GM12878 (cell line): Measurements from ENCODE around the gene PCLO. TPM values are rescaled to one million over a fixed set of nuclear protein-coding genes. Genes with fewer than 3 reads are reported as not detected.

Experiments
- ATAC-seq: fragments of 200-7000 bp; cut with Tn5 transposase; 3 replicates; pipeline ENCODE4 v1.9.1; 2020; ENCODE audit warnings: mild to moderate bottlenecking, moderate library complexity
- BruUV-seq: library from RNA; stranded (reverse); fragments of 400-500 nt; replicated peaks from 2 replicates; lab custom pipeline; 2021; lab: Mats Ljungman, UMichigan
- CTCF ChIA-PET: fragments of 300-600 bp; sonication (Branson Sonifier 250); formaldehyde crosslinking; extraction: SDS; loops from one replicate; lab custom pipeline; 2021; ENCODE audit warnings: inconsistent platforms; lab: Yijun Ruan, JAX
- POLR2A ChIA-PET: fragments of 350-600 bp; formaldehyde crosslinking; extraction: SDS; loops from one replicate; lab custom pipeline; 2021; ENCODE audit warnings: inconsistent platforms; lab: Charles Lee
- RAD21 ChIA-PET: fragments of 300-600 bp; sonication (Branson Sonifier 250); formaldehyde crosslinking; loops from one replicate; lab custom pipeline; 2023; ENCODE audit warnings: antibody characterized with exemption; ENCODE audit not compliant: unreplicated experiment; lab: Charles Lee
- SMC1A ChIA-PET: fragments of 300-600 bp; sonication (Branson Sonifier 250); formaldehyde crosslinking; loops from one replicate; lab custom pipeline; 2023; ENCODE audit not compliant: unreplicated experiment, uncharacterized antibody; lab: Charles Lee
- DNase-seq: peaks from one replicate; pipeline ENCODE4 v3.0.0-alpha.2; 2011; ENCODE audit warnings: low read depth, low spot score
- FAIRE-seq: peaks from 3 replicates; lab custom pipeline; 2011; peaks lifted over from hg19 to GRCh38; lab: Jason Lieb, UNC
- H2AFZ ChIP-seq: 2 replicates; pipeline ENCODE4 v1.6.0; 2011; ENCODE audit warnings: low read depth, low read length, control low read depth; ENCODE audit not compliant: control insufficient read depth
- H3K27ac ChIP-seq: 2 replicates; pipeline ENCODE4 v1.5.1; 2011; ENCODE audit warnings: control low read depth; ENCODE audit not compliant: control insufficient read depth, insufficient read depth
- H3K27me3 ChIP-seq, 2 experiments: replicated peaks in 1 of 2; 2 replicates each; pipeline versions ENCODE4 v1.6.0 to v1.6.1; 2011; ENCODE audit warnings: low read length in 1 of 2; ENCODE audit not compliant: control insufficient read depth in 2 of 2, insufficient read depth in 2 of 2
- H3K36me3 ChIP-seq, 2 experiments: 2 replicates each; pipeline ENCODE4 v1.5.1; 2011; ENCODE audit warnings: low read length in 1 of 2; ENCODE audit not compliant: control insufficient read depth in 2 of 2, insufficient read depth in 2 of 2
- H3K4me1 ChIP-seq: 2 replicates; pipeline ENCODE4 v1.6.1; 2011; ENCODE audit warnings: mild to moderate bottlenecking, low read length, moderate library complexity, mixed read lengths; ENCODE audit not compliant: control insufficient read depth, insufficient read depth
- H3K4me2 ChIP-seq: 2 replicates; pipeline ENCODE4 v1.6.0; 2011; ENCODE audit warnings: control low read depth; ENCODE audit not compliant: control insufficient read depth, insufficient read depth
- H3K4me3 ChIP-seq: fragments of 200-600 bp; sonication (generic); 2 replicates; pipeline ENCODE4 v1.5.1; 2016
- H3K79me2 ChIP-seq: 2 replicates; pipeline ENCODE4 v1.6.0; 2011; ENCODE audit warnings: low read length; ENCODE audit not compliant: control insufficient read depth, insufficient read depth
- H3K9ac ChIP-seq: 2 replicates; pipeline ENCODE4 v1.8.0; 2011; ENCODE audit warnings: low read length, control low read depth, mixed read lengths; ENCODE audit not compliant: control insufficient read depth, insufficient read depth
- H3K9me3 ChIP-seq: replicated peaks from 3 replicates; pipeline ENCODE4 v1.5.1; 2011; ENCODE audit warnings: mild to moderate bottlenecking, low read length; ENCODE audit not compliant: control insufficient read depth, insufficient read depth
- H4K20me1 ChIP-seq: 2 replicates; pipeline ENCODE4 v1.6.0; 2011; ENCODE audit not compliant: control insufficient read depth, insufficient read depth
- BCL3 ChIP-seq: IDR thresholded peaks from 2 replicates; pipeline ENCODE4 v1.6.1; 2011; ENCODE audit warnings: borderline replicate concordance, low read depth, mild to moderate bottlenecking, moderate library complexity, low read length; ENCODE audit not compliant: insufficient read depth, poor library complexity, severe bottlenecking
- BRCA1 ChIP-seq: IDR thresholded peaks from 2 replicates; pipeline ENCODE4 v1.6.1; 2011; ENCODE audit warnings: low read depth, low read length, improper control_type of control experiment
- CTCF ChIP-seq, 3 experiments: IDR thresholded peaks in 2 of 3; conservative IDR thresholded peaks in 1 of 3; 2 replicates each; pipeline ENCODE4 v1.5.1; 2011; ENCODE audit warnings: low read depth in 3 of 3, low read length in 3 of 3, mild to moderate bottlenecking in 3 of 3, control low read depth in 2 of 3, moderate library complexity in 2 of 3, inconsistent platforms in 1 of 3, mixed read lengths in 1 of 3; ENCODE audit not compliant: control insufficient read depth in 2 of 3, insufficient read depth in 1 of 3; ENCODE audit errors: extremely low read depth in 1 of 3
- E4F1 ChIP-seq: fragments of 450-650 bp; IDR thresholded peaks from 2 replicates; pipeline ENCODE4 v1.6.1; 2018; ENCODE audit warnings: borderline replicate concordance, mild to moderate bottlenecking; ENCODE audit not compliant: partially characterized antibody
- FOXK2 ChIP-seq: fragments of 450-650 bp; IDR thresholded peaks from 2 replicates; pipeline ENCODE4 v1.6.1; 2017; ENCODE audit warnings: mild to moderate bottlenecking, moderate library complexity
- HDAC2 ChIP-seq: fragments of 200-600 bp; sonication (generic); IDR thresholded peaks from 2 replicates; pipeline ENCODE4 v1.6.1; 2017
- KAT2A ChIP-seq: conservative IDR thresholded peaks from 2 replicates; pipeline ENCODE4 v1.6.1; 2011; ENCODE audit warnings: low read depth, low read length; ENCODE audit not compliant: control insufficient read depth
- MEF2A ChIP-seq: IDR thresholded peaks from 2 replicates; pipeline ENCODE4 v1.6.1; 2011; ENCODE audit warnings: low read depth, mild to moderate bottlenecking, low read length, moderate library complexity; ENCODE audit not compliant: insufficient read depth
- NFIC ChIP-seq: IDR thresholded peaks from 2 replicates; pipeline ENCODE4 v1.6.1; 2012; ENCODE audit warnings: low read depth, mild to moderate bottlenecking, inconsistent platforms, low read length, moderate library complexity
- RBBP5 ChIP-seq: fragments of 200-600 bp; sonication (generic); conservative IDR thresholded peaks from 2 replicates; pipeline ENCODE4 v1.6.1; 2016
- SPI1 ChIP-seq: IDR thresholded peaks from 2 replicates; pipeline ENCODE4 v1.6.1; 2011; ENCODE audit warnings: low read depth, mild to moderate bottlenecking, low read length, moderate library complexity, borderline replicate concordance; ENCODE audit not compliant: insufficient read depth
- SRF ChIP-seq, 2 experiments: IDR thresholded peaks; 2 replicates each; pipeline ENCODE4 v1.6.1; 2011; ENCODE audit warnings: low read depth in 2 of 2, low read length in 2 of 2, mild to moderate bottlenecking in 1 of 2, moderate library complexity in 1 of 2
- SUPT20H ChIP-seq: IDR thresholded peaks from 2 replicates; pipeline ENCODE4 v1.6.1; 2011; ENCODE audit warnings: low read depth, mild to moderate bottlenecking, low read length, moderate library complexity, borderline replicate concordance; ENCODE audit not compliant: control insufficient read depth
- TBL1XR1 ChIP-seq: IDR thresholded peaks from 2 replicates; pipeline ENCODE4 v1.6.1; 2012; ENCODE audit warnings: low read depth, low read length, improper control_type of control experiment
- ZNF217 ChIP-seq: fragments of 450-650 bp; IDR thresholded peaks from 2 replicates; pipeline ENCODE4 v1.6.1; 2017; ENCODE audit warnings: antibody characterized with exemption, mild to moderate bottlenecking
- WGBS: methylation state at CpG from one replicate; pipeline ENCODE4 v1.1.6; 2016; ENCODE audit warnings: low lambda C conversion rate; ENCODE audit not compliant: insufficient replicate concordance, insufficient coverage; ENCODE audit errors: missing lambda C conversion rate; 5-methylcytosine and 5-hydroxymethylcytosine counted together
- in situ Hi-C: fragments of 300-500 bp; cut with MboI; formaldehyde crosslinking; loops from 9 replicates; pipeline ENCODE4 v1.14.3; 2018; ENCODE audit warnings: mixed read lengths
- intact Hi-C: fragments of 100-400 bp; cut with micrococcal nuclease; formaldehyde crosslinking; loops from one replicate; pipeline ENCODE4 v1.14.2; 2022; ENCODE audit not compliant: unreplicated experiment
- polyA plus RNA-seq, 11 experiments: library from polyadenylated mRNA; depleted of rRNA in 4 of 11; unstranded in 6 of 11; stranded (reverse) in 5 of 11; fragments of >200 nt; fragmentation: Nextera tagmentation in 4 of 11; fragmentation: Illumina TruSeq in 1 of 11; extraction: Ambion mirVana in 4 of 11; extraction: Trizol in 1 of 11; gene quantifications; 1 replicate in 1 of 11; 2 replicates in 10 of 11; pipeline versions ENCODE4 v1.2.1 to v1.2.3, GENCODE V29; 2011 to 2016; ENCODE audit warnings: inconsistent platforms in 2 of 11, missing spikeins in 2 of 11, low read depth in 1 of 11
- total RNA-seq, 4 experiments: library from RNA; depleted of rRNA in 3 of 4; stranded (reverse); fragments of >200 nt in 3 of 4; fragmentation: Illumina TruSeq in 1 of 4; extraction: Trizol in 1 of 4; gene quantifications; 2 replicates each; pipeline versions ENCODE4 v1.2.1 to v1.2.3, GENCODE V29; 2013 to 2021

PCLO gene
- total and polyA plus RNA-seq, 10 of the 15 experiments (the other 5 are each of a cell fraction or from before 2014, with no cell fraction given), result 0.01 to 0.08 (median 0.03) TPM; not detected in 6

- no peaks in the 10 kb centered on the region for H4K20me1 ChIP-seq
- no TSS peak for BruUV-seq
- WGBS, result 21% methylated on average over 2 of the region's 2 CpGs
- no peak for ATAC-seq
- H2AFZ ChIP-seq, result no peak overlapping the region
- TF ChIP-seq ZNF217 (no peak), MEF2A (no peak), BCL3 (no peak), CTCF (IDR thresholded peaks at IDR 0.05 in 2 of 3, conservative IDR thresholded peaks at IDR 0.05 in 1 of 3; ENCODE audit: control insufficient read depth in 2 of 3, extremely low read depth in 1 of 3, insufficient read depth in 1 of 3, low read depth in 3 of 3, low read length in 3 of 3) (no peak), NFIC (no peak), FOXK2 (no peak), KAT2A (no peak), SPI1 (no peak), SUPT20H (no peak), BRCA1 (no peak), SRF (IDR thresholded peaks at IDR 0.05; ENCODE audit: low read depth in 2 of 2, low read length in 2 of 2) (no peak), E4F1 (no peak), TBL1XR1 (no peak), RBBP5 (no peak), HDAC2 (no peak)
- H3K27me3 ChIP-seq, result no peaks in the 10 kb centered on the region
- no peaks in the 10 kb centered on the region for H3K36me3 ChIP-seq
- ChIA-PET CTCF (no interaction called here), SMC1A (no interaction called here), POLR2A (no interaction called here), RAD21 (no interaction called here)
- no peak overlapping the region for H3K4me2 ChIP-seq
- no peak overlapping the region for H3K4me3 ChIP-seq
- in situ Hi-C loops, result no loop called here
- H3K9ac ChIP-seq, result no peak overlapping the region
- peaks cover 2% of the 10 kb centered on the region; the same call in 1 of the 2 replicates for H3K4me1 ChIP-seq
- no peak for DNase-seq
- H3K79me2 ChIP-seq, result no peaks in the 10 kb centered on the region
- no peaks in the 10 kb centered on the region for H3K9me3 ChIP-seq
- FAIRE-seq, result no peak
- H3K27ac ChIP-seq, result no peak overlapping the region
- intact Hi-C loops, result no loop called here
These were observed 197.3 kb downstream of the PCLO start for GRCh38 chr7:82965088-82966036.
